ENCODE results near the gene NKIRAS1.

GRCh38 chr3:23959135-23959900 lies 42.5 kb upstream of the NKIRAS1 start:
- TF ChIP-seq CTCF (IDR thresholded peaks at IDR 0.05) = no peak
- TF ChIP-seq, protein P1, sequence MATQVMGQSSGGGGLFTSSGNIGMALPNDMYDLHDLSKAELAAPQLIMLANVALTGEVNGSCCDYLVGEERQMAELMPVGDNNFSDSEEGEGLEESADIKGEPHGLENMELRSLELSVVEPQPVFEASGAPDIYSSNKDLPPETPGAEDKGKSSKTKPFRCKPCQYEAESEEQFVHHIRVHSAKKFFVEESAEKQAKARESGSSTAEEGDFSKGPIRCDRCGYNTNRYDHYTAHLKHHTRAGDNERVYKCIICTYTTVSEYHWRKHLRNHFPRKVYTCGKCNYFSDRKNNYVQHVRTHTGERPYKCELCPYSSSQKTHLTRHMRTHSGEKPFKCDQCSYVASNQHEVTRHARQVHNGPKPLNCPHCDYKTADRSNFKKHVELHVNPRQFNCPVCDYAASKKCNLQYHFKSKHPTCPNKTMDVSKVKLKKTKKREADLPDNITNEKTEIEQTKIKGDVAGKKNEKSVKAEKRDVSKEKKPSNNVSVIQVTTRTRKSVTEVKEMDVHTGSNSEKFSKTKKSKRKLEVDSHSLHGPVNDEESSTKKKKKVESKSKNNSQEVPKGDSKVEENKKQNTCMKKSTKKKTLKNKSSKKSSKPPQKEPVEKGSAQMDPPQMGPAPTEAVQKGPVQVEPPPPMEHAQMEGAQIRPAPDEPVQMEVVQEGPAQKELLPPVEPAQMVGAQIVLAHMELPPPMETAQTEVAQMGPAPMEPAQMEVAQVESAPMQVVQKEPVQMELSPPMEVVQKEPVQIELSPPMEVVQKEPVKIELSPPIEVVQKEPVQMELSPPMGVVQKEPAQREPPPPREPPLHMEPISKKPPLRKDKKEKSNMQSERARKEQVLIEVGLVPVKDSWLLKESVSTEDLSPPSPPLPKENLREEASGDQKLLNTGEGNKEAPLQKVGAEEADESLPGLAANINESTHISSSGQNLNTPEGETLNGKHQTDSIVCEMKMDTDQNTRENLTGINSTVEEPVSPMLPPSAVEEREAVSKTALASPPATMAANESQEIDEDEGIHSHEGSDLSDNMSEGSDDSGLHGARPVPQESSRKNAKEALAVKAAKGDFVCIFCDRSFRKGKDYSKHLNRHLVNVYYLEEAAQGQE (IDR thresholded peaks at IDR 0.05; ENCODE audit: insufficient read depth in 1 of 2, low read depth in 2 of 2, low read length in 1 of 2) = no peak
